Pancreas (tissue), 10 donors: ENCODE results near the gene DNAH9. TPM values are rescaled to one million over a fixed set of nuclear protein-coding genes. Genes with fewer than 3 reads are reported as not detected.

Source experiments
- ATAC-seq, 4 donors: fragments of 200-7000 bp; cut with Tn5 transposase; one replicate each; pipeline versions ENCODE4 v1.8.0 to v1.9.1; 2020; ENCODE audit warnings: mild to moderate bottlenecking in 4 of 4, moderate library complexity in 4 of 4
- DNase-seq, 6 donors: peaks; one replicate each; pipeline ENCODE4 v3.0.0-alpha.2; 2020
- FAIRE-seq: peaks from 2 replicates; lab custom pipeline; 2012; peaks lifted over from hg19 to GRCh38; lab: Jason Lieb, UNC
- H3K27ac ChIP-seq, 4 donors: fragments of 200-600 bp; sonication (generic); 1 replicate in 3 of 4; 2 replicates in 1 of 4; pipeline versions ENCODE4 v1.5.0 to v1.8.0; 2020
- H3K27me3 ChIP-seq, 4 donors: fragments of 200-600 bp; one replicate each; pipeline ENCODE4 v1.8.0; 2021
- H3K36me3 ChIP-seq, 3 donors: fragments of 200-600 bp; sonication (generic) in 1 of 3; one replicate each; pipeline versions ENCODE4 v1.5.0 to v1.8.0; 2020 to 2021
- H3K4me1 ChIP-seq, 3 donors: fragments of 200-600 bp; one replicate each; pipeline ENCODE4 v1.8.0; 2021
- H3K4me3 ChIP-seq, 4 donors: fragments of 200-600 bp; sonication (generic) in 2 of 4; one replicate each; pipeline versions ENCODE4 v1.5.0 to v1.8.0; 2020 to 2021
- H3K9me3 ChIP-seq, 4 donors: fragments of 200-600 bp; one replicate each; pipeline ENCODE4 v1.8.0; 2021
- CTCF ChIP-seq, 4 donors: fragments of 200-600 bp; sonication (generic) in 3 of 4; IDR thresholded peaks; one replicate each; pipeline versions ENCODE4 v1.5.0 to v1.8.0; 2021; ENCODE audit warnings: antibody characterized with exemption in 4 of 4
- WGBS, 2 donors: extraction: QIAGEN DNeasy Blood & Tissue Kit; methylation state at CpG; one replicate each; pipeline ENCODE4 v1.1.7; 2013; 5-methylcytosine and 5-hydroxymethylcytosine counted together
- intact Hi-C, 3 donors: fragments of 100-400 bp; cut with DNase I; formaldehyde crosslinking; loops; one replicate each; pipeline versions ENCODE4 v1.11.1 to v1.14.2; 2022
- polyA plus RNA-seq, 2 donors: library from polyadenylated mRNA; stranded (reverse); fragments of 200-250 nt; gene quantifications; one replicate each; pipeline ENCODE4 v1.2.3, GENCODE V29; 2013
- total RNA-seq, 6 donors: library from RNA; stranded (reverse); fragmentation: NEBNext Ultra II Directional in 4 of 6; extraction: Animal tissue kit (Norgen Biotek cat#: 25700) in 4 of 6; gene quantifications; one replicate each; pipeline versions ENCODE4 v1.2.1 to v1.2.4, GENCODE V29; 2021 to 2023
- donor health status: healthy with polysubstance abuse.
- donor health status: DM: no; HTN: no; CAD: no; lungs with moderate emphysema.
- donor health status: DM: no; HTN: no; CAD: no.
- donor health status: control.
- donor health status: control.
- donor health status: Bipolar disorder and iron deficiency.
- donor health status: DM: yes; HTN: yes; CAD: no.
- donor health status: DM: no; HTN: no; CAD: no.
- donor health status: DM: no; HTN: no; CAD: no.
- donor health status: DM: yes; HTN: yes; CAD: no.

DNAH9 gene
- total and polyA plus RNA-seq, 8 donors: 0.53 to 2.4 (median 1.3) TPM

DNA sequence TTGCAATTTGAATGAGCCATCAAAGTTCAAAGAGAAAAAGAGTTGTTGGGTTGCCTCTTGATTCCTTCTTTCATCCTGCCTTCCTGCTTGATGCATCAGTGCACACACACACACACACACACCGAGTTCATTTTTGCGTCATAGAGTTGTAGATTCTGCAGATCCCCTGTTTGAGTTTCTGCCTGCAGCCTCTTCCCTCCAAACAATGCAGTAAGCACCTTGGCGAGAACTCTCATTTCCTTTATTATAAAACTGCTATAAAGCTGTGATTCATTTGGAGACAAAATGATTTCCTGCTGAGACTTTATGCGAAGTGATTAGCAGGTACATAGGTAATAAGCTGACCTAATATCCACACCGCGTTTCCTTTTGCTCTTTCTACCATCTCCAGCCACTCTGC is 26.7 kb downstream of the DNAH9 start:
- no peaks in the 10 kb centered on the region for H3K36me3 ChIP-seq
- H3K27ac ChIP-seq: no peak overlapping the region
- no peaks in the 10 kb centered on the region for H3K4me1 ChIP-seq
- no peaks in the 10 kb centered on the region for H3K9me3 ChIP-seq
- H3K27me3 ChIP-seq: no peaks in the 10 kb centered on the region
- H3K4me3 ChIP-seq: no peak overlapping the region
- intact Hi-C loops: no loop called here
- ATAC-seq (no peak), FAIRE-seq (no peak), DNase-seq (no peak)
- no peak for TF ChIP-seq CTCF (IDR thresholded peaks at IDR 0.05)
- 74 to 89% methylated on average over 6 of the region's 6 CpGs for WGBS, 2 donors

GRCh38 chr17:11625878-11626277 is 27.6 kb downstream of the DNAH9 start:
- TF ChIP-seq CTCF (IDR thresholded peaks at IDR 0.05): no peak
- H3K4me3 ChIP-seq: no peak overlapping the region
- no peak for DNase-seq
- no peaks in the 10 kb centered on the region for H3K9me3 ChIP-seq
- no peaks in the 10 kb centered on the region for H3K27me3 ChIP-seq
- intact Hi-C loops: no loop called here
- ATAC-seq: peak in 2 of 4 donors; percentile 36 to 64
- no peaks in the 10 kb centered on the region for H3K36me3 ChIP-seq
- no peaks in the 10 kb centered on the region for H3K4me1 ChIP-seq
- no peak for FAIRE-seq
- H3K27ac ChIP-seq: no peak overlapping the region
- 33 to 45% methylated on average over 3 of the region's 3 CpGs for WGBS, 2 donors

- TF ChIP-seq CTCF (IDR thresholded peaks at IDR 0.05): no peak
- intact Hi-C loops: no loop called here
- H3K36me3 ChIP-seq: no peaks in the 10 kb centered on the region
- H3K4me3 ChIP-seq: no peak overlapping the region
- FAIRE-seq (no peak), DNase-seq (no peak), ATAC-seq (no peak)
- 84 to 95% methylated on average over 7 of the region's 7 CpGs for WGBS, 2 donors
- no peak overlapping the region for H3K27ac ChIP-seq
- no peaks in the 10 kb centered on the region for H3K4me1 ChIP-seq
- no peaks in the 10 kb centered on the region for H3K9me3 ChIP-seq
- H3K27me3 ChIP-seq: no peaks in the 10 kb centered on the region
Observed at GRCh38 chr17:11627301-11627940, 29.2 kb downstream of the DNAH9 start.

DNA sequence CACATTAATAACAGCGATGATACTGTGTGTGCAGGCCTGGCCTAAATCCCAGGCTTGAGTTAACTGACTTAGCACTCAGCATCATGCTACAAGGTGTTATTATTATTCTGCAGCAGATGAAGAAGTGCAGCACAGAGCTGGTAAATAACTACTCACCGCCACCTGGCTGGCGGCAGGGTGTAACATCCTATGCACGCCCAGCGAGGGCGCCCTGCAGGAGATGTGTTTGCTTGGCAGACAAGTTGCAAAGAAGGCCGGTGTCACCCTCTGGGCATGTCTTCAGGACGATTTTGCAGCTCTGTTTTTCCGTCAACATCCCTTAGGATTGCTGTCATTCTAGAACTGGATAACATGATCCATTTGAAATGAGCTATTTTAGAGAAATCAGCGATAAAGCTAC is 30.1 kb downstream of the DNAH9 start:
- intact Hi-C loops: no loop called here
- Histone ChIP-seq H3K9me3 (no peaks in the 10 kb centered on the region), H3K27me3 (no peaks in the 10 kb centered on the region), H3K4me3 (no peak overlapping the region), H3K4me1 (no peaks in the 10 kb centered on the region), H3K27ac (no peak overlapping the region), H3K36me3 (no peaks in the 10 kb centered on the region)
- no peak for ATAC-seq
- DNase-seq: no peak
- no peak for TF ChIP-seq CTCF (IDR thresholded peaks at IDR 0.05)
- WGBS, 2 donors: 77 to 83% methylated on average over 10 of the region's 10 CpGs
- no peak for FAIRE-seq

DNA sequence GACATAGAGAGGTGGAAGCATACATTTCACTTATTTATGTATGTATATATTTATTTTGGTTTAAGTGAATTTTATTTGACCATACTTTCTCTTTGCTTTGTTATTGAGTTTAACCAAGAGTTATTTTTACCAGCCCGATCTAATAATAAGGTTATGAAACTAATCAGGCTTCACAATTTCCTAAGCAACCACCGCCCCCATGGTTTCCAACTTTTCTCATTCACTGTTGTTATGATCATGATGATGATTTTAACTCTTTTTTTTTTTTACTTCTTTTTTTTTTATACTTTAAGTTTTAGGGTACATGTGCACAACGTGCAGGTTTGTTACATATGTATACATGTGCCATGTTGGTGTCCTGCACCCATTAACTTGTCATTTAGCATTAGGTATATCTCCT is 30.6 kb downstream of the DNAH9 start:
- Histone ChIP-seq H3K27ac (no peak overlapping the region), H3K9me3 (no peaks in the 10 kb centered on the region), H3K36me3 (no peaks in the 10 kb centered on the region), H3K4me1 (no peaks in the 10 kb centered on the region), H3K4me3 (no peak overlapping the region), H3K27me3 (no peaks in the 10 kb centered on the region)
- 87% methylated on average over 3 of the region's 3 CpGs for WGBS, 2 donors
- ATAC-seq: no peak
- no peak for DNase-seq
- intact Hi-C loops: no loop called here
- no peak for TF ChIP-seq CTCF (IDR thresholded peaks at IDR 0.05)
- no peak for FAIRE-seq
